RKO (cell line): ENCODE measurements around the gene GRIP2.

Experiments
- DNase-seq: peaks from one replicate; pipeline ENCODE4 v3.0.0-alpha.2; 2016; ENCODE audit warnings: low spot score

Gene GRIP2

DNA sequence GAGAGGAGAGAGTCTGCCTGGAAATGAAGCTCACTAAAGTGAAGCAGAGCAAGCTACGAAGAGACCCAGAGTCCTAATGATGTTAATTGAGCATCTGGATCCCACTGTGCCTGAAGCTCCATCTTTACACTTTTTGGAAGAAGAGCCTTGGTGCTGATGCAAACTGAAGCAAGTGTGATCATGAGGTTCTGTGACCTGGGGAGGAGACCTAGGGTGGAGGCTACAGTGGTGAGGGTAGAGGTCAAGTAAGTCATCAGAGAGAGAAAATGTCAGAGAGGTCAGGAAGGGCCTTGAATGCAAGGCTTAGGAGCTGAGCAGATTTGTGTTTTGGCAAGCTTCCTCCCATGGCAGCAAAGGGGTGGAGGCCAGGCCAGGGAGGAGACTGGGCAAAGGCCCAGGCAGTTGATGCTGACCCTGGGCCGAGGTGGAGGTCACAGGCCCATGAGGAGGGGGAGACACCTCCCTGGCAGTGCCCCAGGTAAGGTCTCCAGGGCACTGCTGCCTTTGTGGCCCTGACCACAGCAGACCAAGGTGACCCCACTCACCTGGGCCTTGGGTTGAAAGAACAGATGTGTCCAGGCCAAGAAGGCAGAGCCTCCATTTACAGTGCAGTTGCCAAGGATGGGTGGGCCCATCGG lies 1.6 kb downstream of the GRIP2 start:
- no peak for DNase-seq

DNA sequence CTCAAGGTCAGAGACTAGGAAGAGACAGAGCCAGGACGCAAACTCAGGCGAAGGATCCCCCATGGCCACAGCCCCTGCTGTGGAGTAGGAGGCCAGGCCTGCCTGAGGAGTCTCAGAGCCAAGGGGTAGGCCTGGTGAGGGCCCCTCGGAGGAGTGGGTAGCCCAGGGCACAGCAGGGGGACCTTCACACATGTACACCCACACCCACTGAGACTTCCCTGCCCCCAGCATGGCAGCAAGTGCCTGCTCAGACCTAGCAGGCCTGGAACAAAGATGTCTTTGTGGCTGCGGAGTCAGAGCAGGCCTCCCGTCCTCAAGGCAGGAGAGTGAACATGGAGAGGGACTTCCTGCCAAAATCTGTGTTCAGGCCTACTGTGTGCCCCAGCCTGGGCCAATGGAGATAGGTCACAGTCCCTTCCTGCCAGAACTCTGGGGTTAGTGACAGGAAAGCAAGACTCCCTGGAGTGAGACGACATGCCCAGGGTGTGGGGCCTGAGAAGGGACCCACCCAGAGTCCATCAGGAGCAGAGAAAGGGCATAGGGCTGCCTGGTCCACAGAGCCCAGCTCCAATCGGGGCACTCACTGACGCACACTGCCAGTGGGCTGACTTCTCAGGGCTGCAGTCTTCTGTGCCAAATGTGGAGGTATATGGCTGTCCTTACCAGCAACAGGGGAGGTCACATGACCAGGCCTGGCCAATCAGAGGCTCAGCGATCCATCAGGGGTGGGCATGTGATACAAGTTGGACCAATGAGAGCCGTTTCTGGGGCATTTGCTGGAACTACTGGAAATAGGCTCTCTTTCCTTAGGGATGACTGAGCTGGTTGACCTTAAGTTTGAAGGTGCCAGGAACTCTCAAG lies 2.3 kb downstream of the GRIP2 start:
- peak; percentile 16 for DNase-seq

DNA sequence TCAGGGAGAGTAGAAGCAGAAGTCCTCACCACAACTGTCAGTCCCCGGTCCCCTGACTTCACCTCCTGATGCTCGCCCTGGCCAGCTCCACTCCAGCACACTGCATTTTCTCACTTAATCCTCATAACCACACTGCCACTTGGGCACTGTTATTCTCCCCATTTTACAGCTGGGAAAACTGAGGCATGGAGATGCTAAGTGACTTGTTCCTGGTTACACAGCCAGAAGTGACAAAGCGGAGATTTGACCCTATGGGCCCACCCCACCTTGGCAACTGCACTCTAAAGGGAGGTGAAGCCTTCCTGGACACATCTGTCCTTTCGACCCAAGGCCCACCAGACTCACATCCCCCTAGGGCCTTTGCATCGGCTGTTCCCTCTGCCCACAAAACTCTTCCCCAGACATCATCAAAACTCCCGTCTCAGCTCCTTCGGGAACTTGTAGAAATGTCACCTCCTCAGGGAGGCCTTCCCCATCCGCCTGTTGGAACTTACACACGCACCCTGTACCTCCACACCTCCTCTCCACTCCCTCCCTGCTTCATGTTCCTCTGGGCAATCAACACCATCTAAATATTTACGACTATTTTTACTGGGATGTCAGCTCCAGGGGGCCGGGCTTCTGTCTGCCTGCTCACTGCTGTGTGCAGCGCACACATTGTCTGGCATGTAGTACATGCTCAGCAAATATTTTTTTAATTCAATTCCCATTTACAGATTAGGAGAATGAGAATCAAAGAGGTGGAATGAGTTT lies 3.1 kb downstream of the GRIP2 start:
- no peak for DNase-seq

DNA sequence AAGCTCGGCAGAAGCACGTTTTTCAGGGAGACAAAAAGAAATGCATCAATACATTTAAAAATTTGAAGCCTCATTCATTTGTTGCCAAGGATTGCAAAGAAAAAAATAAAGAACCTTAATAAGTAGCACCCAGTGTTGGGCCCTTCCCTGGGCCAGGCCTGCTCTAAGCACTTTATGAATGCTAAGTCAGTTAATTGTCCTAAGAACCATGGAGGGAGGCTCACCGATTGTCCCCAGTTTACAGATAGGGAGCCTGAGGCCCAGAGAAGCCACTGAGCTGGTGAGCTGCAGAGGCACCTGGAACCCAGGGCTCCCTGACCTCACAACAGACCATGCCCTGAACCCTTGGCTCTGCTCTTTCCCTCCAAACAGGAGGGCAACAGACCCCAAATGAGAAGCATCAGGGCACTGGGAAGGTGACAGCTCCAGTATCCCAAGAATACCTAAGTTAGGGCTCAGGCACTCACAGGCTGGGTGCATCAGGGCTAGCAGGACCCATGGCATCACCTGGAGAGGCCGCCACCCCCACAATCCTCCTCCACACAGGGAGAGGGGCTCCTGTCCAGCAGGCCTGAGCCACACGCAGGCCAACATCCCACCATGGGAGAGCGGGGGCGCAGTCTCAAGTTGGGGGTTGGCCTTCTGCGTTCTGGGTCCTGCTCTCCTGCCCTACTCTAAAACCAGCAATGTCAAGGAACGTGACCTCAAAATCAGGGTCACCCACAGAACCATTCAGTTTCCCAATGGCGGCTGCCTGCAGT lies 3.9 kb downstream of the GRIP2 start:
- no peak for DNase-seq

DNA sequence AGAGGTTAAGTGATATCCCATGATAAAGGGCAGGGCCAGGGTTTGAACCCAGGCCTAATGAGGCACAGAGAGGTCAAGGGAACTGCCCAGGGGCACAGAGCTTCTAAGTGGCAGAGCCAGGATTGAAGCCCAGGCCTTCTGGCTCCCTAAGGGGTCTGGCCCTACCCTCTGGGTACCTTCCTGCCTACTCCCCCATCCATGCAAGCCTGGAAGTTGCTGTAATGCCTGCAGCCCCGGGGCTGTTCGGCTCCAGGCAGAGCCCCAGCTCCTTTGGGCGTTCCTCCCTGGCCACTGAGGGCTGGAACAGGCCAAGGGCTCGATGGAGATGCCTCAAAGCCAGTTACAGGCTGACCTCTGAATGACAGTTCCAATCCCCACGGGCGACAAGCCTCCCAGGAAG lies 4.5 kb downstream of the GRIP2 start:
- no peak for DNase-seq

DNA sequence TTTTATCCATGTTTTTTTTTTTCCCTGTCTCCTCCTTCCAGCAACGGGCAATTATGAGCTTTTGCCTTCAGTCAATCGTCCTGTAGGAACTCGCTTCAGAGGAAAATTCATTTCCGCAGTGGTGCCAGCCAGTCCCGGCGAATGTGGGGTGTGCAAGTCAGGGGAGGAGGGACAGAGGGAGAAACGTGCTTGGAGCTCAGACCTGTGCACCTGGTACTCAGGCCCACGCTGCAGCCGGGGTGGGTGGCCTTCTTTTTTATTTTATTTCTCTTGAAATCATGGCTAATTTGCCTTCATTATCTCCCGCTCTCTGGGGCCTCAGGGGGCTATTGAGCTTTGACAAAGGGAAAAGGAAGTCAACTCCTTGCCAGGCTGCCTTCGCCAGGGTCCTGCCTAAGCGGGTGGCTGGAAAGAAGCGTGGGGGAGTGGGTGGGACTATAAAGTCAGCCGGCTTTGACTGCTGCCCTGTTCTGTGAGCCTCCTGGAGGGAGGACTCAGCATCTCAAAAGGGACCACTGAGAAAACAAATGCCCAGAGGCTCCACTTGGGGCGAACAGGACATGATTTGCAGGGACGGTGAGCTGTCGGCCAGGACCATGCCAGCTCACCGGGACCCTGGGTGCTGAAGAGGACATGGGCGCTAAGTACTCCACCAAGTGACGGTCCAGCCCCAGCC lies 5.5 kb downstream of the GRIP2 start:
- DNase-seq, result no peak

DNA sequence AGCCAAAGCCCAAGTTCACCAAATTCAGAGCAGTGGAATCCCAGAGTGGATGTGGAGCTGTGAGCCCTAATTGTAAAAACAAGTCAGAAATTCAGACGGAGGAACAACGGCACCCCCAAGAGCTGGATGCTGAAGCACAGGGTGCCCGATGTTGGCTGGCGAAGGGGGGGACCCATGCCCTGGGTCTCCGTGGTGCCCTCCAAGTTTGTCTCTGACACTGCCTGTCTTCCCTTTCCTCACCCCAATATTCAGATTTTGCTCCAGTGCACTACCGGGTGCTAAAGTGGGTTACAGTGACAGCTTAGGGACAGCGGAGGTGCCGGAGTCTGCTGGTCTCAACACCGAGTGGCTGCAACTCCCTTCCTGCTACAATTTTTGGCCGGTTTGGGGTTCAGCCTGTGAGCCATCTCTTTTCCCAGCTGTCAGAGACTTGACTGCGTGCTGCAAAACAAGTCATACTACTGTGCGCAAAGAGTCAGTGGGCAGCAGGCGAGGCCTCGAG lies 6.6 kb downstream of the GRIP2 start:
- no peak for DNase-seq

DNA sequence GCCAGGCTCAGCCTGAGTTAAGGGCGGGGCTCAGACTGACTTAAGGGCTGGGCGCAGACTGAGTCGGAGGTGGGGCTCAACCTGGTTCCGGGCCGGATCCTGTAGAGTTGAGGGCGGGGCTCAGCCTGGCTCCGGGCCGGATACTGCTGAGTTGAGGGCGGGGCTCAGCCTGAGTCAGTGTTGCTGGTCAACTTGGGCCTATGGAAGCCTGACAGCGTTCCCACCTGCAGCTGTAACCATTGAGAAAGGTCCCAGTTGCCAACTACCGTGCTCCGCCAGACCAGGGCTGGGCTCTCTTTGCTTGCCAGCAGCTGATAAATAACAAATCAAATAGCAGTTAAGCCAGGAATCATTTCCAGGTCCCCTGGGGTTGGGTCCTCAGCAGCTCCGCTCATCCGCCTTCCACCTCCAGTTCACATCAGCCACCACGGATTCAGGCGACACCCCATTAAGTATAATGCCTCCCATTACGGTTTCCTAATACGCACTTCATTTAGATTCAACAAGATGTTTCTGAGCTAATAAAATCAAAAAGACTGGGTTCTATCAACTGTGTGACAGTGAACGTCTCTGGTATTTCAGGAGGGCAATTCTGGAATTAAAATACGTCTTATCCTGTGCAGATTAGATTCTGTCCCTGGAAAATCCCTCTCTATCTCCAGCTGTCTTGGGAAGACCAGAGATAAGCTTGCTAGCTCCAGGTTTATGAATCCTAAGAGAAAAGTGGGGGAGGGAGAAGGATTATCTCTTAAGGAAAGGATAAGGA lies 7.3 kb downstream of the GRIP2 start:
- peak; percentile 8 for DNase-seq

DNA sequence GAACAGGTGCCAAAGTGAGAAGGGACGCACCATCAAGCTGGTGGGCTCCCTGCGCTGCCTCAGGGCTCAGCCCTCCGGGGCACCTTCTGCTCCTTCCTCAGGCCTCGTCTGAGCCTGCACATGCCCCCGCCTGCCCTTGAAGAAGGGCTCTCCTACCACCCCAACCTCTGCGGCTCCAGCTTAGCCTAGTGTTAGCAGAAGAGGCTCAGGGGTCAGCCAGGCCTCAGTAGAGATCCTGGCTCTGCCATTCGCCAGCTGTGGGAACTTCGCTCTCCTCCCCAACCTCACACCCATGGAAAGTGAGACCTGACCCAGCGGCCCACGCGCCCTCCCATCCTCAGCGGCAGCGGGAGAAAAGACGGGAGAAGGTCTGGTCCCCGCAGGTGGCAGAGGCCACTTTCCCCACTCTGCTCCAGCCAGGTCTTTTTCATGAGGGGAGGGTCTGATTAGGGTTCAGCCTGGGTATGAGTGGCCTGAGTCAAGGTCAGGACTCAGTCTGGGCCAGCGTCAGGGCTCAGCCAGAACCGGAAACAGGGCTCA lies 8.2 kb downstream of the GRIP2 start:
- no peak for DNase-seq

- no peak for DNase-seq
These were observed 12.1 kb downstream of the GRIP2 start for GRCh38 chr3:14528081-14528480.

DNA sequence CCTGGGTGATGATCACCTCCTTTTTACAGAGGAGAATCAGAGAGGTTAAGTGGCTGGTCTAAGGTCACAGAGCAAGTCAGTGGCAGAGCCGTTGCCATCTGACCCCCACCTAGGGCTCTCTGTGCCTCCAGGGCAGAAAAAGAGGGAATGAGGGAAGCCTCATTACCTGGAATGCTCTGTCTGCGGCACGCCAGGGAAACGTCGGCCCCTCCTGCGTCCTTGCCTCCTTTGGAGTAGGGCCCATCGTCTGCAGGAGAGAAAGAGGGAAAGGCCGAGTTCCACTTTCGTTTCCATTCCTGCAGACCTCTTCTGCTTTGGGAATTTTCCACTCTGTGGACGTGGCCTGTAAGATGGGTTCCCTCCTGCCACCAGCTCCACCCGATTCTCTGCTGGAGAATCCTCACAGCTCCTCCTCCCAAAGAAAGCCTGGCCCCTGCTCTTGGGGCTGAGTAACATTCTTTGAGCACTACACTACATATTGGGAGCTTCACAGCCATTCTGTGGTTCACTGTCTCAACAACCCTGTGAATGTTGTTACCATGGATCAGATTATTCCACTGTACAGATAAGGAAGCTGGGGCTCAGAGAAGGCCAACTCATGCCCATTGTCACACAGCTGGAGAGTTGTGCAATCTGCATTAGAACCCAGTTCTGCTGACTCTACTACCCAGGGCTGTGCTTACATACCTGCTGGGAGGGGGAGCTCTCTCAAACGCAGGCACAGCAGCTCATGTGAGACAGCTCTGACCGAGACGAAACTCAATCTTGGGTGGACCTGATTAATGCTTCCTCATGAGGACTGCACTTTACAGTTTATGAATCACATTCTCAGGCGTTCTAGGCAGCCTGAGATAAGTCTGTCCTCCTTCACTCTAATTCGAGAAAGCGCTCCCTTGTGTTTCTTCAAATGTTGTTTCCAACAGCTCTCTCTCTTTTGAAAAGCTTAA lies 14.2 kb downstream of the GRIP2 start:
- DNase-seq, result peak; percentile 5

DNA sequence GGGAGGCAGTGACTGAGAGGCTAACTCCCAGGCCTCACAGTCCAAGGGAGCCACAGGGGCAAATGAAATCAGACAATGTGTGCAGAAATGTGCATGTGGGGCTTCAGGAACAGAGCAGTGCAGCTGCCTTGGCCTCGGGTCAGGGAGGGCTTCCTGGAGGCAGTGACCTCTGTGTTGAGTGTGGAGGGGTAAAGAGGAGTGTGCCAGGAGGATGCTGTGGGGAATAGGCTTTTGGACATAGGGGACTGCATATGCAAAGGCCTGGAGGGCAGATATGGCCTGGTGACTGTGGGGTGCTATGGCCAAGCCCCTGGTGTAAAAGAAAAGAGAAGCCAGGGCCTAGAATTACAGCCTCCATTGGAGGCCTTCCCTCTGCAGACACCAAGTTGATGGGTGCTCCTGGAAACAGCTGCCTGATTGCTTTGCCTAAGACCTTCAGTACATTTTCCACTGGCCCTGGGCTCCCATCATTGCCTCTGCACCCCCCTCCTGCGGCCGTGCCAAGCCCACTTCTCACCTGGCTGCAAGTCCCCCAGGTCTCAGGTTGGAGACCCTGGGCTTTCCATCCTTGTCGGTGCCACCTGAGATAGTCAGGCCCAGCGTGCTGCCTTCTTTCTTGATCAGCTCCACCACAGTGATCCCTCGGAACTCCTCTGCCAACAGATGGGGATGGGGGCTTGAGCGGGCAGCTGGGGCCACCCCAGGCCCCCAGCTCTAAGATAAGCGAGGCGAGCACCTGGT lies 15.1 kb downstream of the GRIP2 start:
- no peak for DNase-seq

GRCh38 chr3:14524311-14524711 lies 15.8 kb downstream of the GRIP2 start:
- no peak for DNase-seq

DNA sequence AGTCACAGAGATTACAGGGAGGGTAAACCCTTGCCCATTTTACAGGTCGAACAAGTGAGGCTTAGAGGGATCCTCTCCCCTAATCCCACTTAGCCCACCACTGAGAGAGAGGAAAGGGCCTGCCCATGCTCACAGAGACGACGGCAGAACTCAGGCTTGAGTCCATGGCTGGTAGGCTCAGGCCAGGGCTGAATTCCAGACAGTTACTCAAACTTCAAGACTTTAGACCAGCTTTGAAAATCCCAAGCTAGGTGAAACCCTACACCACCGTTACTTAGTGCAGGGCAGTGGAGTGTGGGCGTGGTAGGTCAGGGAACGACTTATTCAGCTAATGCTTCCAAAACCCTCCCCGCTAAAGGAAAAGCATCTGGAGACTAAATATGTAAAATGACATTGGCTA lies 16.4 kb downstream of the GRIP2 start:
- no peak for DNase-seq

GRCh38 chr3:14522768-14523167 lies 17.4 kb downstream of the GRIP2 start:
- no peak for DNase-seq

- no peak for DNase-seq
These were observed 17.9 kb downstream of the GRIP2 start for GRCh38 chr3:14522129-14522691.

- DNase-seq, result no peak
These were observed 18.5 kb downstream of the GRIP2 start for GRCh38 chr3:14521611-14522010.

DNA sequence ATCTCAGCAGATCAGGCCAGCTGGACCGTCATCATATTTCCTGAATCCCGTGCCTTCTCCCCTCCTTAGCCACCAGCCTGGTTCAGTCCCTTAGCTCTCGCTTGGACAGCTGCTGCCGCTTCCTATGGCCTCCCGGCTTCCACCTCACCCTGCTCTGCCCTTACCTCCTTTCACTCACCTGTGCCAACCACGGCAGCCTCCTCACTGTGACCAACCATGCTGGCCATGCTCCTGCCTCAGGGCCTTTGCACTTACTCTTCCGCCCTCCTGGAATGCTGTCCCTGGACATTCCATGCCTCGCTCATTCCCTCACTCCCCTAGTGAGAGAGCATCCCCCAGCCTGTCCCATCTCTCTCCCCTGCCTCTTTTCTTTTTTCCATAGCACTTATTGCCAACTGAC lies 19.2 kb downstream of the GRIP2 start:
- DNase-seq, result no peak
